Measurements from ENCODE around the gene SCYGR4.

GRCh38 chr2:227616631-227617030, 667 bp upstream of the SCYGR4 start:
- TF ChIP-seq, protein P1, sequence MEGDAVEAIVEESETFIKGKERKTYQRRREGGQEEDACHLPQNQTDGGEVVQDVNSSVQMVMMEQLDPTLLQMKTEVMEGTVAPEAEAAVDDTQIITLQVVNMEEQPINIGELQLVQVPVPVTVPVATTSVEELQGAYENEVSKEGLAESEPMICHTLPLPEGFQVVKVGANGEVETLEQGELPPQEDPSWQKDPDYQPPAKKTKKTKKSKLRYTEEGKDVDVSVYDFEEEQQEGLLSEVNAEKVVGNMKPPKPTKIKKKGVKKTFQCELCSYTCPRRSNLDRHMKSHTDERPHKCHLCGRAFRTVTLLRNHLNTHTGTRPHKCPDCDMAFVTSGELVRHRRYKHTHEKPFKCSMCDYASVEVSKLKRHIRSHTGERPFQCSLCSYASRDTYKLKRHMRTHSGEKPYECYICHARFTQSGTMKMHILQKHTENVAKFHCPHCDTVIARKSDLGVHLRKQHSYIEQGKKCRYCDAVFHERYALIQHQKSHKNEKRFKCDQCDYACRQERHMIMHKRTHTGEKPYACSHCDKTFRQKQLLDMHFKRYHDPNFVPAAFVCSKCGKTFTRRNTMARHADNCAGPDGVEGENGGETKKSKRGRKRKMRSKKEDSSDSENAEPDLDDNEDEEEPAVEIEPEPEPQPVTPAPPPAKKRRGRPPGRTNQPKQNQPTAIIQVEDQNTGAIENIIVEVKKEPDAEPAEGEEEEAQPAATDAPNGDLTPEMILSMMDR (IDR thresholded peaks at IDR 0.05): no peak
- TF ChIP-seq POLR2A (IDR thresholded peaks at IDR 0.05): no peak
